ENCODE data around the gene MAD1L1. TPM values are rescaled to one million over a fixed set of nuclear protein-coding genes. Genes with fewer than 3 reads are reported as not detected.

MAD1L1 gene
- total RNA-seq, 1 experiment from 2014 or later: 38.5 TPM

DNA sequence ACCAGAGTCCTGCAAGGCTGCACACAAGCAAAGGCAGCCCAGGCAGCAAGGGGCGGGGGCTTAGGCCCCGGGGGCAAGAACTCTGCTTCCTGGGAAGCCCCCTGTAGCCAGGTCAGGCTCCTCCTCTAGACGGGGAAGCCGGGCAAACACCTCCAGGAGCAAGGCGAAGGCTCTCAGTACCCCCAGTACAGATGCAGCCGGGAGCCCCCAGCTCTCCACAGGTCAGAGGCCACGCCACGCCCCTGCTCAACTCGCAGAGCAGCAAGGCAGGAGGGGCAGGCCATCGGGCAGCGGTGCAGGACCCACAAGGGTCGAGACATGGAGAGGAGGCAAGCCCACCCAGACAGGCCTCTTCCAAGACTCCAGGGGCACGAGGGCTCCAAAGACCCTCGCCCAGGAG, 108.8 kb downstream of the MAD1L1 start:
- no peak overlapping the region for H3K9ac ChIP-seq (ENCODE audit: low read length)
- TF ChIP-seq ELF1 (IDR thresholded peaks at IDR 0.05; ENCODE audit: borderline replicate concordance, low read depth) (no peak), EGR1 (IDR thresholded peaks at IDR 0.05; ENCODE audit: low read depth) (no peak), EZH2phosphoT487 (IDR thresholded peaks at IDR 0.05; ENCODE audit: borderline replicate concordance) (no peak), POLR2A (IDR thresholded peaks at IDR 0.05; ENCODE audit: borderline replicate concordance, extremely low read depth, insufficient read depth, insufficient read length) (no peak), FOSL1 (IDR thresholded peaks at IDR 0.05; ENCODE audit: low read depth) (no peak), EZH2 (IDR thresholded peaks at IDR 0.05) (no peak), ZNF274 (IDR thresholded peaks at IDR 0.05; ENCODE audit: low read depth, low read length) (no peak), CEBPB (IDR thresholded peaks at IDR 0.05; ENCODE audit: low read depth) (no peak), SIN3A (IDR thresholded peaks at IDR 0.05; ENCODE audit: low read depth) (no peak), JUND (IDR thresholded peaks at IDR 0.05) (no peak)
- TF ChIP-seq, protein P1, sequence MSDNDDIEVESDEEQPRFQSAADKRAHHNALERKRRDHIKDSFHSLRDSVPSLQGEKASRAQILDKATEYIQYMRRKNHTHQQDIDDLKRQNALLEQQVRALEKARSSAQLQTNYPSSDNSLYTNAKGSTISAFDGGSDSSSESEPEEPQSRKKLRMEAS (IDR thresholded peaks at IDR 0.05): no peak
- TF ChIP-seq, protein P2, sequence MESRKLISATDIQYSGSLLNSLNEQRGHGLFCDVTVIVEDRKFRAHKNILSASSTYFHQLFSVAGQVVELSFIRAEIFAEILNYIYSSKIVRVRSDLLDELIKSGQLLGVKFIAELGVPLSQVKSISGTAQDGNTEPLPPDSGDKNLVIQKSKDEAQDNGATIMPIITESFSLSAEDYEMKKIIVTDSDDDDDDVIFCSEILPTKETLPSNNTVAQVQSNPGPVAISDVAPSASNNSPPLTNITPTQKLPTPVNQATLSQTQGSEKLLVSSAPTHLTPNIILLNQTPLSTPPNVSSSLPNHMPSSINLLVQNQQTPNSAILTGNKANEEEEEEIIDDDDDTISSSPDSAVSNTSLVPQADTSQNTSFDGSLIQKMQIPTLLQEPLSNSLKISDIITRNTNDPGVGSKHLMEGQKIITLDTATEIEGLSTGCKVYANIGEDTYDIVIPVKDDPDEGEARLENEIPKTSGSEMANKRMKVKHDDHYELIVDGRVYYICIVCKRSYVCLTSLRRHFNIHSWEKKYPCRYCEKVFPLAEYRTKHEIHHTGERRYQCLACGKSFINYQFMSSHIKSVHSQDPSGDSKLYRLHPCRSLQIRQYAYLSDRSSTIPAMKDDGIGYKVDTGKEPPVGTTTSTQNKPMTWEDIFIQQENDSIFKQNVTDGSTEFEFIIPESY (IDR thresholded peaks at IDR 0.05; ENCODE audit: extremely low read depth, insufficient replicate concordance, low read length): no peak
- TF ChIP-seq, protein P3, sequence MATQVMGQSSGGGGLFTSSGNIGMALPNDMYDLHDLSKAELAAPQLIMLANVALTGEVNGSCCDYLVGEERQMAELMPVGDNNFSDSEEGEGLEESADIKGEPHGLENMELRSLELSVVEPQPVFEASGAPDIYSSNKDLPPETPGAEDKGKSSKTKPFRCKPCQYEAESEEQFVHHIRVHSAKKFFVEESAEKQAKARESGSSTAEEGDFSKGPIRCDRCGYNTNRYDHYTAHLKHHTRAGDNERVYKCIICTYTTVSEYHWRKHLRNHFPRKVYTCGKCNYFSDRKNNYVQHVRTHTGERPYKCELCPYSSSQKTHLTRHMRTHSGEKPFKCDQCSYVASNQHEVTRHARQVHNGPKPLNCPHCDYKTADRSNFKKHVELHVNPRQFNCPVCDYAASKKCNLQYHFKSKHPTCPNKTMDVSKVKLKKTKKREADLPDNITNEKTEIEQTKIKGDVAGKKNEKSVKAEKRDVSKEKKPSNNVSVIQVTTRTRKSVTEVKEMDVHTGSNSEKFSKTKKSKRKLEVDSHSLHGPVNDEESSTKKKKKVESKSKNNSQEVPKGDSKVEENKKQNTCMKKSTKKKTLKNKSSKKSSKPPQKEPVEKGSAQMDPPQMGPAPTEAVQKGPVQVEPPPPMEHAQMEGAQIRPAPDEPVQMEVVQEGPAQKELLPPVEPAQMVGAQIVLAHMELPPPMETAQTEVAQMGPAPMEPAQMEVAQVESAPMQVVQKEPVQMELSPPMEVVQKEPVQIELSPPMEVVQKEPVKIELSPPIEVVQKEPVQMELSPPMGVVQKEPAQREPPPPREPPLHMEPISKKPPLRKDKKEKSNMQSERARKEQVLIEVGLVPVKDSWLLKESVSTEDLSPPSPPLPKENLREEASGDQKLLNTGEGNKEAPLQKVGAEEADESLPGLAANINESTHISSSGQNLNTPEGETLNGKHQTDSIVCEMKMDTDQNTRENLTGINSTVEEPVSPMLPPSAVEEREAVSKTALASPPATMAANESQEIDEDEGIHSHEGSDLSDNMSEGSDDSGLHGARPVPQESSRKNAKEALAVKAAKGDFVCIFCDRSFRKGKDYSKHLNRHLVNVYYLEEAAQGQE (IDR thresholded peaks at IDR 0.05; ENCODE audit: low read depth): no peak
- TF ChIP-seq, protein P4, sequence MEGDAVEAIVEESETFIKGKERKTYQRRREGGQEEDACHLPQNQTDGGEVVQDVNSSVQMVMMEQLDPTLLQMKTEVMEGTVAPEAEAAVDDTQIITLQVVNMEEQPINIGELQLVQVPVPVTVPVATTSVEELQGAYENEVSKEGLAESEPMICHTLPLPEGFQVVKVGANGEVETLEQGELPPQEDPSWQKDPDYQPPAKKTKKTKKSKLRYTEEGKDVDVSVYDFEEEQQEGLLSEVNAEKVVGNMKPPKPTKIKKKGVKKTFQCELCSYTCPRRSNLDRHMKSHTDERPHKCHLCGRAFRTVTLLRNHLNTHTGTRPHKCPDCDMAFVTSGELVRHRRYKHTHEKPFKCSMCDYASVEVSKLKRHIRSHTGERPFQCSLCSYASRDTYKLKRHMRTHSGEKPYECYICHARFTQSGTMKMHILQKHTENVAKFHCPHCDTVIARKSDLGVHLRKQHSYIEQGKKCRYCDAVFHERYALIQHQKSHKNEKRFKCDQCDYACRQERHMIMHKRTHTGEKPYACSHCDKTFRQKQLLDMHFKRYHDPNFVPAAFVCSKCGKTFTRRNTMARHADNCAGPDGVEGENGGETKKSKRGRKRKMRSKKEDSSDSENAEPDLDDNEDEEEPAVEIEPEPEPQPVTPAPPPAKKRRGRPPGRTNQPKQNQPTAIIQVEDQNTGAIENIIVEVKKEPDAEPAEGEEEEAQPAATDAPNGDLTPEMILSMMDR (IDR thresholded peaks at IDR 0.05 in 2 of 3, conservative IDR thresholded peaks at IDR 0.05 in 1 of 3; ENCODE audit: borderline replicate concordance in 1 of 3, insufficient read depth in 1 of 3, low read depth in 2 of 3, low read length in 2 of 3): no peak
- no peaks in the 10 kb centered on the region for H3K27me3 ChIP-seq (ENCODE audit: insufficient read depth, low read length)
- H4K20me1 ChIP-seq (ENCODE audit: insufficient read depth): no peaks in the 10 kb centered on the region
- RAD21 ChIA-PET (ENCODE audit: low non-redundant PET in 1 of 2, low total read pairs in 2 of 2, uncharacterized antibody in 2 of 2, unreplicated experiment in 2 of 2): no interaction called here
- DNase-seq (ENCODE audit: low read depth, low spot score) (no peak), ATAC-seq (no peak)
- POLR2A ChIA-PET: no interaction called here
- no peak overlapping the region for H2AFZ ChIP-seq (ENCODE audit: low read depth, low read length, poor library complexity, severe bottlenecking)
- H3K79me2 ChIP-seq (ENCODE audit: insufficient read depth, low read length): no peaks in the 10 kb centered on the region
- no peak overlapping the region for H3K27ac ChIP-seq (ENCODE audit: low read depth, low read length)
- H3K4me3 ChIP-seq (replicated peaks in 1 of 2; ENCODE audit: low read depth in 1 of 2, low read length in 2 of 2): no peak overlapping the region
- BruUV-seq (replicated peaks): no TSS peak
- intact Hi-C loops (cut with micrococcal nuclease): no loop called here
- H3K9me3 ChIP-seq (ENCODE audit: control insufficient read depth in 1 of 2, insufficient read depth in 1 of 2, low read depth in 1 of 2, low read length in 2 of 2): no peaks in the 10 kb centered on the region
- H3K4me2 ChIP-seq (ENCODE audit: low read length): no peak overlapping the region
- no peaks in the 10 kb centered on the region; a peak in 1 of 4 replicates for H3K36me3 ChIP-seq (ENCODE audit: control insufficient read depth in 1 of 2, insufficient read depth in 2 of 2, low read length in 2 of 2)
- peaks cover 0 to 1% of the 10 kb centered on the region in 2 experiments; a peak in 1 of 4 replicates for H3K4me1 ChIP-seq (ENCODE audit: control insufficient read depth in 1 of 2, insufficient read depth in 2 of 2, low read length in 2 of 2)
- CTCF ChIA-PET: no interaction called here
- H3K9me2 ChIP-seq (ENCODE audit: insufficient read depth): no peaks in the 10 kb centered on the region
